ENCODE results near the gene PCNX1.
A peak's percentile ranks its signal among the peaks of the same experiment; 100 is the strongest.

PCNX1 gene

GRCh38 chr14:70909733-70910614 lies 2.7 kb downstream of the PCNX1 start:
- H3K27ac Mint-ChIP-seq: peak overlapping the region; percentile 91
- peaks cover 50% of the 10 kb centered on the region for H3K4me1 Mint-ChIP-seq (ENCODE audit: low read depth)
- H3K9me3 Mint-ChIP-seq: no peaks in the 10 kb centered on the region
- H3K27me3 Mint-ChIP-seq: peaks cover 4% of the 10 kb centered on the region
- H3K36me3 Mint-ChIP-seq (ENCODE audit: low read depth): peaks cover 8% of the 10 kb centered on the region
- intact Hi-C loops (cut with micrococcal nuclease): loop anchor here (5.0 kb wide), 1 partner anchor 62 kb away; no protein-coding TSS in a partner anchor
- peak overlapping the region; percentile 20 for H3K4me3 Mint-ChIP-seq

GRCh38 chr14:70915415-70915814 lies 8.2 kb downstream of the PCNX1 start:
- Mint-ChIP-seq H3K36me3 (ENCODE audit: low read depth) (peaks cover 7% of the 10 kb centered on the region), H3K27ac (no peak overlapping the region), H3K4me1 (ENCODE audit: low read depth) (peaks cover 58% of the 10 kb centered on the region), H3K4me3 (no peak overlapping the region), H3K27me3 (no peaks in the 10 kb centered on the region), H3K9me3 (no peaks in the 10 kb centered on the region)
- intact Hi-C loops (cut with micrococcal nuclease): no loop called here

- peaks cover 54% of the 10 kb centered on the region for H3K4me1 Mint-ChIP-seq (ENCODE audit: low read depth)
- intact Hi-C loops (cut with micrococcal nuclease): no loop called here
- H3K27ac Mint-ChIP-seq: no peak overlapping the region
- H3K9me3 Mint-ChIP-seq: no peaks in the 10 kb centered on the region
- H3K36me3 Mint-ChIP-seq (ENCODE audit: low read depth): peaks cover 7% of the 10 kb centered on the region
- no peaks in the 10 kb centered on the region for H3K27me3 Mint-ChIP-seq
- H3K4me3 Mint-ChIP-seq: no peak overlapping the region
Measured at GRCh38 chr14:70916300-70916699, 9.0 kb downstream of the PCNX1 start.

GRCh38 chr14:70916799-70917198 lies 9.5 kb downstream of the PCNX1 start:
- no peak overlapping the region for H3K4me3 Mint-ChIP-seq
- H3K27ac Mint-ChIP-seq: peak overlapping the region; percentile 38
- peaks cover 7% of the 10 kb centered on the region for H3K36me3 Mint-ChIP-seq (ENCODE audit: low read depth)
- peaks cover 51% of the 10 kb centered on the region for H3K4me1 Mint-ChIP-seq (ENCODE audit: low read depth)
- no peaks in the 10 kb centered on the region for H3K27me3 Mint-ChIP-seq
- intact Hi-C loops (cut with micrococcal nuclease): no loop called here
- no peaks in the 10 kb centered on the region for H3K9me3 Mint-ChIP-seq

- H3K9me3 Mint-ChIP-seq: no peaks in the 10 kb centered on the region
- no peaks in the 10 kb centered on the region for H3K27me3 Mint-ChIP-seq
- H3K36me3 Mint-ChIP-seq (ENCODE audit: low read depth): peaks cover 7% of the 10 kb centered on the region
- H3K4me1 Mint-ChIP-seq (ENCODE audit: low read depth): peaks cover 45% of the 10 kb centered on the region
- H3K4me3 Mint-ChIP-seq: no peak overlapping the region
- peak overlapping the region; percentile 38 for H3K27ac Mint-ChIP-seq
- intact Hi-C loops (cut with micrococcal nuclease): no loop called here
Measured at GRCh38 chr14:70917633-70918032, 10.4 kb downstream of the PCNX1 start.

- H3K27ac Mint-ChIP-seq: no peak overlapping the region
- intact Hi-C loops (cut with micrococcal nuclease): no loop called here
- no peaks in the 10 kb centered on the region for H3K9me3 Mint-ChIP-seq
- no peaks in the 10 kb centered on the region for H3K27me3 Mint-ChIP-seq
- peaks cover 7% of the 10 kb centered on the region for H3K36me3 Mint-ChIP-seq (ENCODE audit: low read depth)
- H3K4me3 Mint-ChIP-seq: no peak overlapping the region
- H3K4me1 Mint-ChIP-seq (ENCODE audit: low read depth): peaks cover 39% of the 10 kb centered on the region
Measured at GRCh38 chr14:70919774-70920173, 12.5 kb downstream of the PCNX1 start.

GRCh38 chr14:70920608-70921007 lies 13.3 kb downstream of the PCNX1 start:
- Mint-ChIP-seq H3K27me3 (no peaks in the 10 kb centered on the region), H3K9me3 (no peaks in the 10 kb centered on the region), H3K36me3 (ENCODE audit: low read depth) (peaks cover 7% of the 10 kb centered on the region), H3K4me3 (no peak overlapping the region), H3K27ac (no peak overlapping the region), H3K4me1 (ENCODE audit: low read depth) (peaks cover 37% of the 10 kb centered on the region)
- intact Hi-C loops (cut with micrococcal nuclease): no loop called here

- H3K27ac Mint-ChIP-seq: no peak overlapping the region
- no peaks in the 10 kb centered on the region for H3K9me3 Mint-ChIP-seq
- intact Hi-C loops (cut with micrococcal nuclease): no loop called here
- H3K4me1 Mint-ChIP-seq (ENCODE audit: low read depth): peaks cover 38% of the 10 kb centered on the region
- peaks cover 6% of the 10 kb centered on the region for H3K36me3 Mint-ChIP-seq (ENCODE audit: low read depth)
- no peaks in the 10 kb centered on the region for H3K27me3 Mint-ChIP-seq
- no peak overlapping the region for H3K4me3 Mint-ChIP-seq
Measured at GRCh38 chr14:70921669-70922068, 14.4 kb downstream of the PCNX1 start.

- intact Hi-C loops (cut with micrococcal nuclease): no loop called here
- Mint-ChIP-seq H3K27ac (no peak overlapping the region), H3K4me3 (no peak overlapping the region)
Measured at GRCh38 chr14:70924521-70924920, 17.3 kb downstream of the PCNX1 start.

GRCh38 chr14:70926235-70926830 lies 19.1 kb downstream of the PCNX1 start:
- intact Hi-C loops (cut with micrococcal nuclease): no loop called here
- Mint-ChIP-seq H3K9me3 (no peaks in the 10 kb centered on the region), H3K4me3 (no peak overlapping the region), H3K27ac (no peak overlapping the region), H3K4me1 (ENCODE audit: low read depth) (peaks cover 14% of the 10 kb centered on the region), H3K27me3 (no peaks in the 10 kb centered on the region), H3K36me3 (ENCODE audit: low read depth) (no peaks in the 10 kb centered on the region)

More at GRCh38 chr14:70924521-70924920, 17.3 kb downstream of the PCNX1 start:
- Mint-ChIP-seq H3K9me3 (no peaks in the 10 kb centered on the region), H3K4me1 (ENCODE audit: low read depth) (peaks cover 23% of the 10 kb centered on the region), H3K36me3 (ENCODE audit: low read depth) (no peaks in the 10 kb centered on the region), H3K27me3 (no peaks in the 10 kb centered on the region)

GRCh38 chr14:70931008-70931407 lies 23.7 kb downstream of the PCNX1 start:
- Mint-ChIP-seq H3K4me1 (ENCODE audit: low read depth) (peaks cover 35% of the 10 kb centered on the region), H3K27ac (no peak overlapping the region), H3K9me3 (no peaks in the 10 kb centered on the region), H3K27me3 (no peaks in the 10 kb centered on the region), H3K4me3 (no peak overlapping the region), H3K36me3 (ENCODE audit: low read depth) (no peaks in the 10 kb centered on the region)
- intact Hi-C loops (cut with micrococcal nuclease): no loop called here

GRCh38 chr14:70934084-70934483 lies 26.8 kb downstream of the PCNX1 start:
- no peak overlapping the region for H3K4me3 Mint-ChIP-seq
- H3K4me1 Mint-ChIP-seq (ENCODE audit: low read depth): peaks cover 42% of the 10 kb centered on the region
- intact Hi-C loops (cut with micrococcal nuclease): no loop called here

GRCh38 chr14:70934502-70935134 lies 27.4 kb downstream of the PCNX1 start:
- Mint-ChIP-seq H3K9me3 (no peaks in the 10 kb centered on the region), H3K27me3 (no peaks in the 10 kb centered on the region), H3K36me3 (ENCODE audit: low read depth) (no peaks in the 10 kb centered on the region), H3K27ac (peak overlapping the region; percentile 60), H3K4me3 (no peak overlapping the region), H3K4me1 (ENCODE audit: low read depth) (peaks cover 48% of the 10 kb centered on the region)
- intact Hi-C loops (cut with micrococcal nuclease): no loop called here

More at GRCh38 chr14:70934084-70934483, 26.8 kb downstream of the PCNX1 start:
- Mint-ChIP-seq H3K9me3 (no peaks in the 10 kb centered on the region), H3K27ac (peak overlapping the region; percentile 60), H3K27me3 (no peaks in the 10 kb centered on the region), H3K36me3 (ENCODE audit: low read depth) (no peaks in the 10 kb centered on the region)

- Mint-ChIP-seq H3K27ac (no peak overlapping the region), H3K4me1 (ENCODE audit: low read depth) (peaks cover 48% of the 10 kb centered on the region), H3K4me3 (no peak overlapping the region), H3K27me3 (no peaks in the 10 kb centered on the region), H3K36me3 (ENCODE audit: low read depth) (no peaks in the 10 kb centered on the region), H3K9me3 (no peaks in the 10 kb centered on the region)
- intact Hi-C loops (cut with micrococcal nuclease): no loop called here
Measured at GRCh38 chr14:70935135-70935534, 27.9 kb downstream of the PCNX1 start.
